ENCODE data around the gene GPRC5B. TPM values are rescaled to one million over a fixed set of nuclear protein-coding genes. Genes with fewer than 3 reads are reported as not detected.

Gene GPRC5B
- total and polyA plus RNA-seq, 9 donors, result 24.3 to 99.9 (median 46.9) TPM

DNA sequence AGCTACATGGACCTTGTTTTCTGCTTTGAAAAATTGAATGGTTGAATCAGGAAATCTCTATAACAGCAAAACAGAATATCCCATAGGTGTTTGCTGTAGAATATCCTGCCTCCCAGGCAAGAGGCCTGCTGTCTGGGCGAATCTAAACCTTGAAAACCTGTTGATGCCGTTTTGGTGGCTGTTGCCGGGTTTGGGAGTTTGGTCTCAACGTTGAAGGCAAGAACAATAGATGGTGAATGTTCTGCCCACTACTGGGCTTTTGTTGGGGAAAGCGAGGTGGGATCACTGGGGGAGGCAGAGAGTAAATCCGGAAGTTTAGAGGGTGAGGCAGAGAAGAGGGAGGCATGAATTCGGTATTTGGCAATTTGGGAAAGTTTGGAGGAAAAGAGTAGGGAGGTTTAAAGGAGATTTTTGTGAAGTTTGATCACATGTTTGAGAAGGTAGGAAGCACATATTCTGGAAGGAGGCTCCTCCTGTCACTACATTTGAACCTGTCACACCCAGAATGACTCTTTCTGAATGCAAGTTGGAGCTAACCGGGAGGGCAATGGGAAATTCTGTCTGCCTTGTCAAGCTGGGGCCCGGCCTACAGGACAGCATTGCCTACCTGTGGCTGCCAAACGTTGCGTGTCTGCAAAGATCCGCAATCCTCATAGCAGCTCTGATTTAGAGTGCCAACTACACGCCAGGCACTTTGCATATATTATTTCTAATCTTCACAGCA, 46.5 kb downstream of the GPRC5B start:
- no peak overlapping the region for H3K4me3 ChIP-seq
- no peaks in the 10 kb centered on the region for H3K27me3 ChIP-seq
- intact Hi-C loops (cut with DNase I), result no loop called here
- 83 to 88% (median 86%) methylated on average over 13 of the region's 13 CpGs for WGBS, 3 donors
- H3K36me3 ChIP-seq, result no peaks in the 10 kb centered on the region
- no peak for DNase-seq
- no peak for TF ChIP-seq CTCF (IDR thresholded peaks at IDR 0.05)
- TF ChIP-seq EP300 (IDR thresholded peaks at IDR 0.05), result no peak
- no peak for TF ChIP-seq POLR2A (IDR thresholded peaks at IDR 0.05)
- H3K4me1 ChIP-seq (ENCODE audit: insufficient read depth), result no peaks in the 10 kb centered on the region
- no peaks in the 10 kb centered on the region for H3K9me3 ChIP-seq
- no peak overlapping the region for H3K27ac ChIP-seq

- intact Hi-C loops (cut with DNase I), result no loop called here
Measured at GRCh38 chr16:19837331-19837980, 47.2 kb downstream of the GPRC5B start.

GRCh38 chr16:19835968-19836421, 48.7 kb downstream of the GPRC5B start:
- no peak for DNase-seq
- peaks cover 2% of the 10 kb centered on the region for H3K4me1 ChIP-seq (ENCODE audit: insufficient read depth)
- no peaks in the 10 kb centered on the region for H3K36me3 ChIP-seq
- no peaks in the 10 kb centered on the region for H3K9me3 ChIP-seq
- H3K27me3 ChIP-seq, result no peaks in the 10 kb centered on the region
- intact Hi-C loops (cut with DNase I), result no loop called here
- no peak overlapping the region for H3K27ac ChIP-seq
- H3K4me3 ChIP-seq, result no peak overlapping the region
- no peak for TF ChIP-seq CTCF (IDR thresholded peaks at IDR 0.05)
- no peak for TF ChIP-seq EP300 (IDR thresholded peaks at IDR 0.05)
- TF ChIP-seq POLR2A (IDR thresholded peaks at IDR 0.05), result no peak

More at GRCh38 chr16:19837331-19837980, 47.2 kb downstream of the GPRC5B start:
- no peak for DNase-seq
- TF ChIP-seq EP300 (IDR thresholded peaks at IDR 0.05) (no peak), POLR2A (IDR thresholded peaks at IDR 0.05) (no peak), CTCF (IDR thresholded peaks at IDR 0.05) (no peak)
- no peaks in the 10 kb centered on the region for H3K9me3 ChIP-seq
- no peaks in the 10 kb centered on the region for H3K36me3 ChIP-seq
- no peaks in the 10 kb centered on the region for H3K27me3 ChIP-seq
- no peak overlapping the region for H3K4me3 ChIP-seq
- 88 to 93% (median 91%) methylated on average over 6 of the region's 6 CpGs for WGBS, 3 donors
- no peak overlapping the region for H3K27ac ChIP-seq
- H3K4me1 ChIP-seq (ENCODE audit: insufficient read depth), result no peaks in the 10 kb centered on the region

GRCh38 chr16:19835196-19835595, 49.5 kb downstream of the GPRC5B start:
- 93 to 96% (median 93%) methylated on average over 3 of the region's 3 CpGs for WGBS, 3 donors
- H3K27me3 ChIP-seq, result no peaks in the 10 kb centered on the region
- H3K9me3 ChIP-seq, result no peaks in the 10 kb centered on the region
- DNase-seq, result no peak
- intact Hi-C loops (cut with DNase I), result no loop called here
- no peak for TF ChIP-seq CTCF (IDR thresholded peaks at IDR 0.05)
- no peak for TF ChIP-seq POLR2A (IDR thresholded peaks at IDR 0.05)
- TF ChIP-seq EP300 (IDR thresholded peaks at IDR 0.05), result no peak
- H3K27ac ChIP-seq, result no peak overlapping the region
- no peak overlapping the region for H3K4me3 ChIP-seq
- H3K36me3 ChIP-seq, result no peaks in the 10 kb centered on the region
- H3K4me1 ChIP-seq (ENCODE audit: insufficient read depth), result peaks cover 2% of the 10 kb centered on the region
